K562 (cell line): ENCODE results near the gene CDH12.

ENCODE experiments used
- ELK1 ChIP-seq: sonication (generic); formaldehyde crosslinking; IDR thresholded peaks from 2 replicates; pipeline ENCODE4 v1.8.1; 2022; ENCODE audit warnings: missing genetic modification reagents
- PRDM10 ChIP-seq: fragments of 450-650 bp; IDR thresholded peaks from 2 replicates; pipeline ENCODE4 v1.6.1; 2018; ENCODE audit not compliant: partially characterized antibody
- RFX1 ChIP-seq: fragments of 450-650 bp; IDR thresholded peaks from 2 replicates; pipeline ENCODE4 v1.6.1; 2016; ENCODE audit warnings: mild to moderate bottlenecking, moderate library complexity

- TF ChIP-seq ELK1 (CRISPR knock-in tag) (no peak), RFX1 (no peak), PRDM10 (no peak)
These were observed 130.7 kb downstream of the CDH12 start for GRCh38 chr5:22722491-22722890.
